Tibial artery (tissue), 4 donors: ENCODE data around the gene ANKS6.

Experiments
- DNase-seq, 2 donors: peaks; one replicate each; pipeline ENCODE4 v3.0.0-alpha.2; 2019
- H3K27ac ChIP-seq, 2 donors: fragments of 200-600 bp; sonication (generic) in 1 of 2; 1 replicate in 1 of 2; 2 replicates in 1 of 2; pipeline ENCODE4 v1.5.1; 2018 to 2019; ENCODE audit warnings: mild to moderate bottlenecking in 1 of 2
- H3K27me3 ChIP-seq, 2 donors: fragments of 200-600 bp; sonication (generic) in 1 of 2; one replicate each; pipeline versions ENCODE4 v1.5.1 to v1.6.0; 2016 to 2019
- H3K36me3 ChIP-seq, 3 donors: fragments of 200-600 bp; sonication (generic) in 2 of 3; one replicate each; pipeline ENCODE4 v1.5.1; 2016 to 2019; ENCODE audit warnings: mild to moderate bottlenecking in 2 of 3
- H3K4me1 ChIP-seq, 4 donors: fragments of 200-600 bp; sonication (generic) in 2 of 4; 1 replicate in 3 of 4; 2 replicates in 1 of 4; pipeline ENCODE4 v1.5.1; 2016 to 2019
- H3K4me3 ChIP-seq, 2 donors: fragments of 200-600 bp; sonication (generic) in 1 of 2; 1 replicate in 1 of 2; 2 replicates in 1 of 2; pipeline ENCODE4 v1.5.1; 2018 to 2019; ENCODE audit warnings: mild to moderate bottlenecking in 2 of 2
- H3K9me3 ChIP-seq, 3 donors: fragments of 200-600 bp; sonication (generic) in 1 of 3; one replicate each; pipeline ENCODE4 v1.5.1; 2016 to 2019
- CTCF ChIP-seq, 2 experiments: fragments of 200-600 bp in 1 of 2; fragments of 450-650 bp in 1 of 2; IDR thresholded peaks; one replicate each; pipeline ENCODE4 v1.5.1; 2017 to 2019; ENCODE audit warnings: antibody characterized with exemption in 2 of 2, mild to moderate bottlenecking in 1 of 2, moderate library complexity in 1 of 2
- intact Hi-C: fragments of 100-400 bp; cut with DNase I; formaldehyde crosslinking; loops from one replicate; pipeline ENCODE4 v1.15.0; 2023; ENCODE audit warnings: low total_unique reads

ANKS6 gene

GRCh38 chr9:98701576-98701975 is 94.8 kb downstream of the ANKS6 start:
- TF ChIP-seq CTCF (IDR thresholded peaks at IDR 0.05) = no peak
- no peak overlapping the region for H3K4me3 ChIP-seq
- DNase-seq = no peak
- H3K9me3 ChIP-seq = peaks cover 0 to 6% (median 0%) of the 10 kb centered on the region in 3 donors
- intact Hi-C loops = no loop called here
- no peaks in the 10 kb centered on the region for H3K36me3 ChIP-seq
- peaks cover 0 to 39% of the 10 kb centered on the region in 2 donors for H3K27me3 ChIP-seq
- H3K4me1 ChIP-seq = no peaks in the 10 kb centered on the region
- no peak overlapping the region for H3K27ac ChIP-seq

- no peak overlapping the region for H3K27ac ChIP-seq
- TF ChIP-seq CTCF (IDR thresholded peaks at IDR 0.05) = no peak
- H3K36me3 ChIP-seq = no peaks in the 10 kb centered on the region
- H3K27me3 ChIP-seq = peaks cover 0 to 37% of the 10 kb centered on the region in 2 donors
- H3K9me3 ChIP-seq = peaks cover 0 to 6% (median 0%) of the 10 kb centered on the region in 3 donors
- no peaks in the 10 kb centered on the region for H3K4me1 ChIP-seq
- no peak overlapping the region for H3K4me3 ChIP-seq
- intact Hi-C loops = no loop called here
- no peak for DNase-seq
Measured at GRCh38 chr9:98700801-98701200, 95.6 kb downstream of the ANKS6 start.

GRCh38 chr9:98698856-98699255 is 97.5 kb downstream of the ANKS6 start:
- intact Hi-C loops = no loop called here
- no peak for TF ChIP-seq CTCF (IDR thresholded peaks at IDR 0.05)
- Histone ChIP-seq H3K4me3 (no peak overlapping the region), H3K27ac (no peak overlapping the region), H3K36me3 (no peaks in the 10 kb centered on the region), H3K9me3 (peaks cover 0 to 6% (median 0%) of the 10 kb centered on the region in 3 donors), H3K27me3 (peaks cover 0 to 28% of the 10 kb centered on the region in 2 donors), H3K4me1 (no peaks in the 10 kb centered on the region)
- no peak for DNase-seq

GRCh38 chr9:98694943-98695342 is 101.4 kb downstream of the ANKS6 start:
- intact Hi-C loops = no loop called here
- no peaks in the 10 kb centered on the region for H3K4me1 ChIP-seq
- H3K9me3 ChIP-seq = no peaks in the 10 kb centered on the region
- H3K4me3 ChIP-seq = no peak overlapping the region
- no peaks in the 10 kb centered on the region for H3K36me3 ChIP-seq
- H3K27me3 ChIP-seq = peaks cover 0 to 15% of the 10 kb centered on the region in 2 donors
- no peak overlapping the region for H3K27ac ChIP-seq
- DNase-seq = no peak
- no peak for TF ChIP-seq CTCF (IDR thresholded peaks at IDR 0.05)

GRCh38 chr9:98692392-98692791 is 104.0 kb downstream of the ANKS6 start:
- H3K4me3 ChIP-seq = no peak overlapping the region

More at GRCh38 chr9:98692392-98692791, 104.0 kb downstream of the ANKS6 start:
- Histone ChIP-seq H3K27ac (no peak overlapping the region), H3K27me3 (peaks cover 0 to 15% of the 10 kb centered on the region in 2 donors), H3K36me3 (no peaks in the 10 kb centered on the region), H3K4me1 (no peaks in the 10 kb centered on the region), H3K9me3 (no peaks in the 10 kb centered on the region)
- no peak for TF ChIP-seq CTCF (IDR thresholded peaks at IDR 0.05)
- intact Hi-C loops = no loop called here
- no peak for DNase-seq
